Left ventricle myocardium superior (tissue), 1 donor: Measurements from ENCODE around the gene UBQLN2. TPM values are rescaled to one million over a fixed set of nuclear protein-coding genes. Genes with fewer than 3 reads are reported as not detected.

Experiments used
- ATAC-seq: fragments of 200-7000 bp; cut with Tn5 transposase; one replicate; pipeline ENCODE4 v1.9.1; 2020; ENCODE audit warnings: mild to moderate bottlenecking, moderate library complexity
- DNase-seq: peaks from one replicate; pipeline ENCODE4 v3.0.0-alpha.2; 2020
- intact Hi-C: fragments of 100-400 bp; cut with micrococcal nuclease; formaldehyde crosslinking; loops from one replicate; pipeline ENCODE4 v1.11.0; 2022
- total RNA-seq: library from RNA; stranded (reverse); fragmentation: NEBNext Ultra II Directional; extraction: Animal tissue kit (Norgen Biotek cat#: 25700); gene quantifications from one replicate; pipeline ENCODE4 v1.2.1, GENCODE V29; 2021
- donor health status: DM: no; HTN: yes; CAD: no; lungs with severe emphysema.

The UBQLN2 gene
- total RNA-seq, 1 donor from 2014 or later = 34.3 TPM

DNA sequence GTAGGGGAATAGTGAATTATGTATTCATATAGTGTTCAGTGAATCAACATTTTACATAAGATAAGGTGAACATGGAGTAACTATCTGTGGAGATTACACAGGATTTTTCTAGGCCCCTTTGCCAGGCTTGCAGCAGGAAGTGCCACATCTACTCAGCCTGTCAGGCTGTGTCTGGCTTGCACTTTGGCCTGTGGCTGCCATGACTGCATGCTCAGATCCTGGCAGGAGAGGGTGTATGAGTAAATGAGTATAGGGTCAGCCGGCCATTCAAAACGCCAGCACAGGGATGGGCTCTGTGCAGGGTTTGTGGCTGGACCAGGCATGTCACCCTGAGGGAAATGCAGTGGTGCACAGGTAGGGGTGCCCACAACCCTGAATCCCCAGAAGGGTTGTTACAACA, 51.9 kb downstream of the UBQLN2 start:
- DNase-seq (no peak), ATAC-seq (no peak)
- intact Hi-C loops = no loop called here

Other genes starting within 250 kb of the UBQLN2 start
- gene NBDY, start 165.6 kb downstream of the UBQLN2 start, total RNA-seq = 22.1 TPM